Ectodermal cell (in vitro differentiated cells): ENCODE measurements around the gene EHD2.
"Not testable (repeated sequence)": the region's sequence is repeated elsewhere in the genome, so short reads cannot be mapped to it uniquely, and the experiment has no call there.

Experiments
- H3K27ac ChIP-seq: 2 replicates; pipeline ENCODE4 v1.7.0; 2013; ENCODE audit warnings: mild to moderate bottlenecking, low read depth, low read length; ENCODE audit not compliant: insufficient read depth, poor library complexity, severe bottlenecking
- H3K27me3 ChIP-seq: 2 replicates; pipeline ENCODE4 v1.7.0; 2013; ENCODE audit warnings: mild to moderate bottlenecking, low read length; ENCODE audit not compliant: insufficient read depth, control insufficient read depth, poor library complexity, severe bottlenecking
- H3K36me3 ChIP-seq: one replicate; pipeline ENCODE4 v1.7.0; 2013; ENCODE audit warnings: low read length; ENCODE audit not compliant: control insufficient read depth, insufficient read depth
- H3K4me1 ChIP-seq: one replicate; pipeline ENCODE4 v1.7.0; 2013; ENCODE audit warnings: low read length; ENCODE audit not compliant: control insufficient read depth, insufficient read depth
- H3K4me3 ChIP-seq: 2 replicates; pipeline ENCODE4 v1.7.0; 2013; ENCODE audit warnings: low read depth, low read length, control low read depth; ENCODE audit not compliant: insufficient read depth
- H3K9me3 ChIP-seq: 2 replicates; pipeline ENCODE4 v1.7.0; 2013; ENCODE audit warnings: mild to moderate bottlenecking, low read length, moderate library complexity; ENCODE audit not compliant: control insufficient read depth
- WGBS, 2 experiments: methylation state at CpG; one replicate each; pipeline ENCODE4 v1.1.7; 2013; ENCODE audit warnings: missing lambda C conversion rate in 2 of 2; 5-methylcytosine and 5-hydroxymethylcytosine counted together

Gene EHD2

GRCh38 chr19:47746129-47746528 is 32.9 kb downstream of the EHD2 start:
- H3K9me3 ChIP-seq, H3K4me1 ChIP-seq, H3K27ac ChIP-seq, H3K27me3 ChIP-seq: not testable (repeated sequence)
- Histone ChIP-seq H3K4me3 (peak overlapping the region; percentile 95), H3K36me3 (peaks cover 23% of the 10 kb centered on the region)
- WGBS, 2 experiments: 72 to 75% methylated on average over 17 of the region's 17 CpGs

- Histone ChIP-seq H3K4me3 (no peak overlapping the region), H3K9me3 (no peaks in the 10 kb centered on the region), H3K4me1 (no peaks in the 10 kb centered on the region), H3K27ac (no peak overlapping the region), H3K27me3 (no peaks in the 10 kb centered on the region), H3K36me3 (peaks cover 47% of the 10 kb centered on the region)
- 95% methylated on average over 3 of the region's 3 CpGs for WGBS, 2 experiments
Observed at GRCh38 chr19:47749326-47749725, 36.1 kb downstream of the EHD2 start.

GRCh38 chr19:47750752-47751151 is 37.5 kb downstream of the EHD2 start:
- Histone ChIP-seq H3K4me1 (no peaks in the 10 kb centered on the region), H3K27me3 (no peaks in the 10 kb centered on the region), H3K4me3 (no peak overlapping the region), H3K27ac (no peak overlapping the region), H3K36me3 (peaks cover 58% of the 10 kb centered on the region), H3K9me3 (no peaks in the 10 kb centered on the region)
- 96 to 97% methylated on average over 18 of the region's 18 CpGs for WGBS, 2 experiments

- WGBS, 2 experiments: 93% methylated on average over 27 of the region's 27 CpGs
- H3K27me3 ChIP-seq: no peaks in the 10 kb centered on the region
- H3K4me3 ChIP-seq: no peak overlapping the region
- H3K36me3 ChIP-seq: peaks cover 76% of the 10 kb centered on the region
- H3K27ac ChIP-seq: no peak overlapping the region
- H3K4me1 ChIP-seq: no peaks in the 10 kb centered on the region
- no peaks in the 10 kb centered on the region for H3K9me3 ChIP-seq
Observed at GRCh38 chr19:47752440-47753211, 39.4 kb downstream of the EHD2 start.

- H3K36me3 ChIP-seq: peaks cover 85% of the 10 kb centered on the region
- H3K27me3 ChIP-seq: no peaks in the 10 kb centered on the region
- no peak overlapping the region for H3K4me3 ChIP-seq
- no peaks in the 10 kb centered on the region for H3K4me1 ChIP-seq
- 96 to 97% methylated on average over 36 to 37 of the region's 37 CpGs for WGBS, 2 experiments
- no peak overlapping the region for H3K27ac ChIP-seq
- no peaks in the 10 kb centered on the region for H3K9me3 ChIP-seq
Observed at GRCh38 chr19:47754206-47755064, 41.2 kb downstream of the EHD2 start.

GRCh38 chr19:47755065-47755761 is 42.0 kb downstream of the EHD2 start:
- Histone ChIP-seq H3K4me1 (no peaks in the 10 kb centered on the region), H3K4me3 (no peak overlapping the region), H3K9me3 (no peaks in the 10 kb centered on the region), H3K36me3 (peaks cover 77% of the 10 kb centered on the region), H3K27ac (no peak overlapping the region), H3K27me3 (no peaks in the 10 kb centered on the region)
- WGBS, 2 experiments: 91 to 92% methylated on average over 36 of the region's 36 CpGs

GRCh38 chr19:47755762-47756626 is 42.8 kb downstream of the EHD2 start:
- H3K27ac ChIP-seq: no peak overlapping the region
- H3K27me3 ChIP-seq: no peaks in the 10 kb centered on the region
- 94 to 96% methylated on average over 28 of the region's 28 CpGs for WGBS, 2 experiments
- H3K4me1 ChIP-seq: no peaks in the 10 kb centered on the region
- H3K4me3 ChIP-seq: no peak overlapping the region
- peaks cover 69% of the 10 kb centered on the region for H3K36me3 ChIP-seq
- H3K9me3 ChIP-seq: no peaks in the 10 kb centered on the region

GRCh38 chr19:47756627-47756929 is 43.4 kb downstream of the EHD2 start:
- WGBS, 2 experiments: 96 to 97% methylated on average over 12 of the region's 12 CpGs
- Histone ChIP-seq H3K4me1 (no peaks in the 10 kb centered on the region), H3K36me3 (peaks cover 63% of the 10 kb centered on the region), H3K9me3 (no peaks in the 10 kb centered on the region), H3K27ac (no peak overlapping the region), H3K4me3 (no peak overlapping the region), H3K27me3 (no peaks in the 10 kb centered on the region)

- Histone ChIP-seq H3K4me3 (no peak overlapping the region), H3K9me3 (no peaks in the 10 kb centered on the region), H3K36me3 (peaks cover 60% of the 10 kb centered on the region), H3K27ac (no peak overlapping the region), H3K4me1 (no peaks in the 10 kb centered on the region), H3K27me3 (no peaks in the 10 kb centered on the region)
- WGBS, 2 experiments: 95 to 96% methylated on average over 22 of the region's 22 CpGs
Observed at GRCh38 chr19:47756953-47757608, 43.9 kb downstream of the EHD2 start.
